ENCODE measurements around the gene RPS6KA5.

DNA sequence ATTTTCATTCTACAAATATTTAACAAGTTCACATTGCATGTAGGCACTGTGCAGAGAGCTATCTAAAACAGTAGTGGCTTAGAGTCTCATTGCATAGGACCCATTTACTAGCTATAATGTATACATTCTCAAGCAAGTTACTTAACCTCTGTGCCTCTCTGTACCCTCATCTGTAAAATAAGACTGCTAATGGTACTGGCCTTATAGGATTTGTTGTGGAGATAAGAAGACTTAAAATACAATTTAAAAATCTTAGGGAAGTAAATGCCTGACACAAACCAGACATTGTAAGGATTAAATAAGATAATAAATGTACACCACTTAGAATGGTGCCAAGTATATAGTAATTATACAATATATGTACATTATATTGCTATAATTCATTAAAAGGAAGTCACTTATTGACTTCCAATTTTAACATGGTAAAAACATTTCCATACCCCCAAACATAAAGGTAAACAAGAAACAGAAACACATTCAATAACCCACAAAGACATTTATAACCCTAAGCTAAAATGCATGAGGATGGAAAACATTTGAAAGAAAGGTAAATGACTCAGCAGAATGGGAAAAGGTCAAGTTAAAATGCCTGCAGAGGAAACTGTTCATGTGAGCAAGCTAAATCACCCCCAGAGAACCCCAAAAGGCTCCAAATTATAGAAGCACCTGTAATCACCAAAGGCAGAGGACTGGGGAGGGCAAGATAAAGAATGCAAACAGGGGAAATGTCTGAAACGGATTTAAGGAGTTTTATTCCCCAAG, 30.8 kb downstream of the RPS6KA5 start:
- TF ChIP-seq, protein P1, sequence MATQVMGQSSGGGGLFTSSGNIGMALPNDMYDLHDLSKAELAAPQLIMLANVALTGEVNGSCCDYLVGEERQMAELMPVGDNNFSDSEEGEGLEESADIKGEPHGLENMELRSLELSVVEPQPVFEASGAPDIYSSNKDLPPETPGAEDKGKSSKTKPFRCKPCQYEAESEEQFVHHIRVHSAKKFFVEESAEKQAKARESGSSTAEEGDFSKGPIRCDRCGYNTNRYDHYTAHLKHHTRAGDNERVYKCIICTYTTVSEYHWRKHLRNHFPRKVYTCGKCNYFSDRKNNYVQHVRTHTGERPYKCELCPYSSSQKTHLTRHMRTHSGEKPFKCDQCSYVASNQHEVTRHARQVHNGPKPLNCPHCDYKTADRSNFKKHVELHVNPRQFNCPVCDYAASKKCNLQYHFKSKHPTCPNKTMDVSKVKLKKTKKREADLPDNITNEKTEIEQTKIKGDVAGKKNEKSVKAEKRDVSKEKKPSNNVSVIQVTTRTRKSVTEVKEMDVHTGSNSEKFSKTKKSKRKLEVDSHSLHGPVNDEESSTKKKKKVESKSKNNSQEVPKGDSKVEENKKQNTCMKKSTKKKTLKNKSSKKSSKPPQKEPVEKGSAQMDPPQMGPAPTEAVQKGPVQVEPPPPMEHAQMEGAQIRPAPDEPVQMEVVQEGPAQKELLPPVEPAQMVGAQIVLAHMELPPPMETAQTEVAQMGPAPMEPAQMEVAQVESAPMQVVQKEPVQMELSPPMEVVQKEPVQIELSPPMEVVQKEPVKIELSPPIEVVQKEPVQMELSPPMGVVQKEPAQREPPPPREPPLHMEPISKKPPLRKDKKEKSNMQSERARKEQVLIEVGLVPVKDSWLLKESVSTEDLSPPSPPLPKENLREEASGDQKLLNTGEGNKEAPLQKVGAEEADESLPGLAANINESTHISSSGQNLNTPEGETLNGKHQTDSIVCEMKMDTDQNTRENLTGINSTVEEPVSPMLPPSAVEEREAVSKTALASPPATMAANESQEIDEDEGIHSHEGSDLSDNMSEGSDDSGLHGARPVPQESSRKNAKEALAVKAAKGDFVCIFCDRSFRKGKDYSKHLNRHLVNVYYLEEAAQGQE (IDR thresholded peaks at IDR 0.05; ENCODE audit: insufficient read depth in 1 of 2, low read depth in 2 of 2, low read length in 1 of 2): no peak
- TF ChIP-seq, protein P2, sequence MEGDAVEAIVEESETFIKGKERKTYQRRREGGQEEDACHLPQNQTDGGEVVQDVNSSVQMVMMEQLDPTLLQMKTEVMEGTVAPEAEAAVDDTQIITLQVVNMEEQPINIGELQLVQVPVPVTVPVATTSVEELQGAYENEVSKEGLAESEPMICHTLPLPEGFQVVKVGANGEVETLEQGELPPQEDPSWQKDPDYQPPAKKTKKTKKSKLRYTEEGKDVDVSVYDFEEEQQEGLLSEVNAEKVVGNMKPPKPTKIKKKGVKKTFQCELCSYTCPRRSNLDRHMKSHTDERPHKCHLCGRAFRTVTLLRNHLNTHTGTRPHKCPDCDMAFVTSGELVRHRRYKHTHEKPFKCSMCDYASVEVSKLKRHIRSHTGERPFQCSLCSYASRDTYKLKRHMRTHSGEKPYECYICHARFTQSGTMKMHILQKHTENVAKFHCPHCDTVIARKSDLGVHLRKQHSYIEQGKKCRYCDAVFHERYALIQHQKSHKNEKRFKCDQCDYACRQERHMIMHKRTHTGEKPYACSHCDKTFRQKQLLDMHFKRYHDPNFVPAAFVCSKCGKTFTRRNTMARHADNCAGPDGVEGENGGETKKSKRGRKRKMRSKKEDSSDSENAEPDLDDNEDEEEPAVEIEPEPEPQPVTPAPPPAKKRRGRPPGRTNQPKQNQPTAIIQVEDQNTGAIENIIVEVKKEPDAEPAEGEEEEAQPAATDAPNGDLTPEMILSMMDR (IDR thresholded peaks at IDR 0.05): no peak
- TF ChIP-seq POLR2AphosphoS5 (IDR thresholded peaks at IDR 0.05; ENCODE audit: low read depth, low read length) (no peak), TCF7L2 (IDR thresholded peaks at IDR 0.05; ENCODE audit: low read depth, low read length) (no peak)
